ENCODE results near the gene SYNGR1.

SYNGR1 gene

GRCh38 chr22:39349967-39350726 lies at the start of gene SYNGR1:
Gene SYNGR1 (plus strand): TSS chr22:39349991. CDS start chr22:39350011, 20 bp downstream.
- no peak for DNase-seq (ENCODE audit: low read depth)

GRCh38 chr22:39300186-39300830 lies 49.5 kb upstream of the SYNGR1 start:
- no peak for DNase-seq (ENCODE audit: low read depth)

DNA sequence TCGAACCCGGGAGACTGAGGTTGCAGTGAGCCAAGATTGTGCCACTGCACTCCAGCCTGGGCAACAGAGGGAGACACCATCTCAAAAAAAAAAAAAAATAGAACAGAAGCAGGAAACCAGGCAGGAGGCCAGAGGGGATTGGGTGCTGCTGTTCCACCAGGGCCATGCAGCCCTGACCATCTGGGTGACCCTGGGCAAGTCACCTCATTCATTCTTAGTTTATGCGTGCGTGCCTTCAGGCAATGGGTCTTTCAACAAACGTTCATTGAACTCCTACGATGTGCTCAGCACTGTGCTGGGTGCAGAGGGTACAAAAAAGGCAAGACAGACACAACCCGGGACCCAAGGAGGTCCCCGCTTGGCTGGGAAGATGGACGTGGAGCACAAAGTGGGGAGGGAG lies 48.7 kb upstream of the SYNGR1 start:
- no peak for DNase-seq (ENCODE audit: low read depth)

DNA sequence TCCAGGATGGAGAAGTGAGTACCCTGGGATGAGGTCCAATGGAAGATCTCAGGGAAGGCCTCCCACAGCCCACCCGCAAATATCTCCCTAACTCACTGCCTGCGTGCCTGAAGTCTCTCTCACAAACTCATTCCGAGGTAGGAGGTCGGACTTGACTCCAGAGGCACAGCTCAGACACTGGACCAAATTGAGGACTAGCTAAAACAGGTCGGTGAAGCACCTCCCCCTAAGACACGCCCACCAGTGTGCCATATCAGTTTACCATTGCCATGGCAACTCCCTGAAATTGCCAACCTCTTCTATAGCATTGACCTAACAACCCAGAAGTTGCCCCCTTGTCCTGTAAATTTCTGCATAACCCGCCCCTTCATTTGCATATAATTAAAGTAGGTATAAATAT lies 47.9 kb upstream of the SYNGR1 start:
- DNase-seq (ENCODE audit: low read depth) = no peak

DNA sequence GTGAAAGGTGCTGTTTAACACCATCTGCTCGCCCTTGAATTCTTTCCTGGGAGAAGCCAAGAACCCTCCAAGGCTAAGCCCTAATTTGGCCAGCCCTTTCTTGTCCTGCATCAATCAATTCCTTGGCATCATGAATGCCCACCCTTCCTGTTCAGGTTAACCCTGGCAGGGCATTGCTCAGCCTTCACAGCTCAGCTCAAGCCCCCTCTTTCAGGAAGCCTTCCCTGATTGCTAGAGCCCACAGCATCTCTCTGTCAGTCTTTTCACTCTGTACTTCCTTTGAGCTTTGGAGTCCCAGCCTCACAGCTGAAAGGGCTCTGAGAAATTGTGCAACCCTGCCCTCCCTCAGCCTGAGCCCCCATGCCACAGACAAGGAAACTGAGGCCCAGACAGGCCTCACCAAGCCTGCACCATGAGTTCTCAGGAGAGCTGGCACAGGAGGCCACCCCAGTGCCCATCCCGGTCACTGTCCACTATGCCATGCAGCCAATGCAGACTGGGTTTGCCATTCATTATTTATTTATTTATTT lies 47.3 kb upstream of the SYNGR1 start:
- DNase-seq (ENCODE audit: low read depth) = no peak

- DNase-seq (ENCODE audit: low read depth) = no peak
Observed at GRCh38 chr22:39303358-39303757, 46.4 kb upstream of the SYNGR1 start.

GRCh38 chr22:39303892-39304671 lies 45.7 kb upstream of the SYNGR1 start:
- DNase-seq (ENCODE audit: low read depth) = no peak

GRCh38 chr22:39306456-39307361 lies 43.1 kb upstream of the SYNGR1 start:
- peak; percentile 45 for DNase-seq (ENCODE audit: low read depth)

DNA sequence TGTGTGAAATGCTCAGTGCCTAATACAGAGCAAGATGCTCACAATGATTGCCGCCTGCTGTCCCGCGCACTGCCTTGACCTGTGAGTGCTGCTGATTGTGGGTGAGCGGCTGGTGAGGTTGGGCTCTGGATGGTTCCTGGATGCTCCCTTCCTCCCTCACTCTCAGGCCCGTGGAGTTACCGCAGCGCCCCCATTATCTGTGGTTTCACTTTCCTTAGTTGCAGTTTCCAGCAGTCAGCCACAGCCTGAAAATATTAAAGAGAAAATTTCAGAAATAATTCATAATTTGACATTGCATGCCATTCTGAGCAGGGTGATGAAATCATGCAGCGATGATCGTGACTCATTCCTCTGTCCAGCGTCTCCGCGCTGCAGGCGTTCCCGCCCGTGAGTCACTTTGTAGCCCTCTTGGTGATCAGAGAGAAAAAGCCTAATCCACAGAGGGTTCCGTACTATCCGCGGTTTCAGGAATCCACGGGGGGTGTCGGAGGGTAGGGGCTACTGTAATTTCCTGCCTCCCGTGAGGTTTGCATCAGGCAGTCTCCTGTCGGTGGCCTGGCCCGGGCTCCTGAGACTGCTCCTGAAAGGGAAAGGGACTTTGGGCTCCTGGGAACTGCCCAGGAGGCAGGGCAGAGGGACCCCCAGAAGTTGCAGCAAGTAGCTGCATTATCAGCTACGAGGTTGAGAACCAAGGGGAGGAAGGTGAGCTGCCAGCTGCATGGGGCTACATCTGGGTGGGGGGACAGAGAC lies 41.0 kb upstream of the SYNGR1 start:
- no peak for DNase-seq (ENCODE audit: low read depth)

- DNase-seq (ENCODE audit: low read depth) = no peak
Observed at GRCh38 chr22:39309364-39309861, 40.4 kb upstream of the SYNGR1 start.

GRCh38 chr22:39309881-39310714 lies 39.7 kb upstream of the SYNGR1 start:
- no peak for DNase-seq (ENCODE audit: low read depth)

- DNase-seq (ENCODE audit: low read depth) = no peak
Observed at GRCh38 chr22:39311592-39312400, 38.0 kb upstream of the SYNGR1 start.

DNA sequence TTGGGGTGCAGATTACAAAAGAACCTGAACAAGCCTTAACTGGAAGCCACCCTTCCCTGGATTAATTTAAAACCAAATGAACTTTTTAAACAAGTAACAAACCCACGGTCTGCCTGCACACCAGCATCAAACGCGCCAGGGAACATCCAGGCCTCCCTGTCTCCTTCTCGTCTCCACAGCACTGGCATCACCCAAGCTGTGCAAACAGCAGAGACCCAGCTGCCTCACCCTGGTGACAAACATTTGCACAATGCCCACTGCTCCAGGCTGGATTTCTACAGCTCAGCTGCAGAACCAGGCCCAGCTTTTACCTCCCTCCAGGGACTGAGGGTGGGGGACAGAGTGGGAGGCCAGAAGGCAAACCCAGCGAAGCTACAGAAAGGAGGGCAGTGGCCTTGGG lies 37.4 kb upstream of the SYNGR1 start:
- no peak for DNase-seq (ENCODE audit: low read depth)

DNA sequence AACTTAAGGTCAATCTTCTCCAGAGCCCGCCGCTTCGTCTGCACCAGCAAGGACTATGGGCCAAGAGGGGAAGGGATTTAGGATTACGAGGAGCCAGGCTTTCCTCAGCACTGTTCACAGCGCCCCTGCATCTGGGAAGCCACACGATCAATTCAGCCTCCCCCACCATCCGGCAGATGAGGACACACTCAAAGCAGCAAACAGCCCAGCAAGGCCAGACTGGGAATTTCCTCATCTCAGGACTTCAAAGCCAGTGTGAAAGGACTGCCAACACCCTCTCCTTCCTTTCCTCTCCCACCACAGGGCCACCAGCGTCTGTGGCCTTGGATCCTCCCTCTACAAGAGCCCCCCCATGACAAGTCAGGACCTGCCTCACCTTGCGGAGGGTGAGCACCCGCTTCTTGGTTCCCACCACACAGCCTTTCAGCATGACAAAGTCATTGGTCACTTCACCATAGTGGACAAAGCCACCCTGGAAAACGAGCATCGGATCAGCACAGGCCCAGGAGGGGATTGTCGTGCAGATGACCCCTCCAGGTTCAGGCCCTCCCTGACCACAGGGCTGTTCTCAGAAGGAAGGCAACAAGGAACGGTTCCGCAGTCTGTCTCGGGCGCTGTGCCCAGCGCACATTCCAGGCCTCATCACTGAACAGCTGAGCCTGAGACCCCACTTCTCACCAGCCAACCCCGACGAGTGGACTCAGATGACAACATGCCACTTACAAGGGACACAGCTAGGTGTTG lies 36.4 kb upstream of the SYNGR1 start:
- DNase-seq (ENCODE audit: low read depth) = no peak

- no peak for DNase-seq (ENCODE audit: low read depth)
Observed at GRCh38 chr22:39314251-39314971, 35.4 kb upstream of the SYNGR1 start.

GRCh38 chr22:39315389-39315788 lies 34.4 kb upstream of the SYNGR1 start:
- DNase-seq (ENCODE audit: low read depth) = no peak

DNA sequence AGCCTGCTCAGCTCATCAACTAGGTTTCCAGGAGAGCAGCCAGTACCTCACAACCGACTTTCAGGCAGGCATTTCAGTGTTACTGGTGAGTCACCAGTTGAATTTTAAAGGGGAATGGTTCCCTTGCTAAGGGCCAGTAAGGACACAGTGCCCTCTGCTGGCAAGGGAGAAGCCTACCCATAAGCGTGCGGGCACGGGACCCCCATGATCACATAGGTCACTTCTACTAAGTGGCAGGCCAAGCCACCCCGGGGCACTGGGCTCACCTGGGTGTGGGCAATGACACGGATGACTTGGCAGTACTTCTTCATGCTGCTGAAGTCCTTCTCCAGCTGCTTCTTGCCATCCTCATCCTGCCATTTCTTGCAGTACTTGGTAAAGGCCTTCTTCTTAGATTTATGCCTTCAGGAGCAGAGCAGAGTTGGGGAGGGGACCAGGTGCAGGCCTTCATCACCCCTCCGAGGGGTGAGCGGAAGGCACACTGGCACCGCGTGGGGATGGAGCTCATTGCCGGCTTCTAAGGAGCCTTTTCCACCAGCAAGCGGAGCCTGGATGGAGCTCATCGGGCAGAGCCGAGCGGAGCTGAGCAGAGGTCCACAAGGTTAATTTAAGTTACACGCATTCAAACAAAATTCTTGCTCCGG lies 33.2 kb upstream of the SYNGR1 start:
- DNase-seq (ENCODE audit: low read depth) = peak; percentile 70
